Prostate gland (tissue), 2 donors: ENCODE results near the gene SSC5D.

Source experiments
- POLR2A ChIP-seq: fragments of 450-650 bp; IDR thresholded peaks from one replicate; pipeline ENCODE4 v1.6.1; 2016; ENCODE audit warnings: antibody characterized with exemption, mild to moderate bottlenecking
- POLR2AphosphoS5 ChIP-seq: sonication (generic); formaldehyde crosslinking; IDR thresholded peaks from one replicate; pipeline ENCODE4 v1.6.1; 2017; ENCODE audit warnings: antibody characterized with exemption
- TF ChIP-seq, protein P1 (sequence below), 4 experiments: fragments of 200-600 bp in 2 of 4; fragments of 450-650 bp in 2 of 4; sonication (generic) in 2 of 4; IDR thresholded peaks; 1 replicate in 3 of 4; 2 replicates in 1 of 4; pipeline ENCODE4 v1.5.1; 2016 to 2019; ENCODE audit warnings: antibody characterized with exemption in 4 of 4, mild to moderate bottlenecking in 2 of 4, moderate library complexity in 2 of 4

DNA sequence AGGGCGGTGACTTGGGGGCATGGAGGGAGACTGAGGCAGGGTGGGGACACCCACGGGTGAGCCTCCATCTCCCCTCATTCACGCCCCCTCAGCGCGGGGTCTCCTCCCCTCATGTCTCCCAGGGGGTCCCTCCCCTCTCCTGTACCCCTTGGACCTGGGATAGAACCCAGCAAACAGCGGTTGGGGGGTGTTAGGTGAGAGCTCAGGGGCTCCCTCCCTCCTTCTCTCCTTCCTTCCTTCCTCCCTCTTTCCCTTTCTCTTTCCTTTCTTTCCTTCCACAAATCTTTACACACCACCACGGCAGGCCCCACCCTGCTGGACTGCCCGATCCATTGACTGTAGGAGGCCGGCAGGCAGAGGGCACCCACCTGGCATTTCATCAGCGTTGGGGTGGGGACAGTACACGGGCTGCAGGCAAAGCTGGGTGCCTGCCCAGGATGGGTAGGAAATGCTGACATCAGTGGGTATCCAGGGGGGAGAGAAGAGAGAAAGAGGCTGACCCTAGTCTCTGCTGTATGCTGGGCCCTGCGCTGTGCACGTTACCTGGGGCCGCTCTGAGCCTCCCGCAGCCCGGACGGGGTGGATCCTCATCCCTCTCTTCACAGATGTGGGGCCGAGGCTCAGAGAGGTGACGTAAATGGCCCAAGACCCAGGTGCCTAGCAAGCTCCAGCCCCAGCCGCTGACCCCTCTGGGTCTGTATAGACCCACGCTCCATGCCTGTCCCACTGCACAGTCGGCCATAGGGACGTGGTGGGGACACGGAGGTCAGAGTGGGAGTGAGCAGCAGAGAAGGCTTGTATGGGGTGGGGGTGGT, 3.5 kb downstream of the SSC5D start:
- TF ChIP-seq, protein P1, sequence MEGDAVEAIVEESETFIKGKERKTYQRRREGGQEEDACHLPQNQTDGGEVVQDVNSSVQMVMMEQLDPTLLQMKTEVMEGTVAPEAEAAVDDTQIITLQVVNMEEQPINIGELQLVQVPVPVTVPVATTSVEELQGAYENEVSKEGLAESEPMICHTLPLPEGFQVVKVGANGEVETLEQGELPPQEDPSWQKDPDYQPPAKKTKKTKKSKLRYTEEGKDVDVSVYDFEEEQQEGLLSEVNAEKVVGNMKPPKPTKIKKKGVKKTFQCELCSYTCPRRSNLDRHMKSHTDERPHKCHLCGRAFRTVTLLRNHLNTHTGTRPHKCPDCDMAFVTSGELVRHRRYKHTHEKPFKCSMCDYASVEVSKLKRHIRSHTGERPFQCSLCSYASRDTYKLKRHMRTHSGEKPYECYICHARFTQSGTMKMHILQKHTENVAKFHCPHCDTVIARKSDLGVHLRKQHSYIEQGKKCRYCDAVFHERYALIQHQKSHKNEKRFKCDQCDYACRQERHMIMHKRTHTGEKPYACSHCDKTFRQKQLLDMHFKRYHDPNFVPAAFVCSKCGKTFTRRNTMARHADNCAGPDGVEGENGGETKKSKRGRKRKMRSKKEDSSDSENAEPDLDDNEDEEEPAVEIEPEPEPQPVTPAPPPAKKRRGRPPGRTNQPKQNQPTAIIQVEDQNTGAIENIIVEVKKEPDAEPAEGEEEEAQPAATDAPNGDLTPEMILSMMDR (IDR thresholded peaks at IDR 0.05) = no peak
- TF ChIP-seq POLR2A (no peak), POLR2AphosphoS5 (no peak)
